T47D (cell line): ENCODE measurements around the gene SPAG5.
A peak's percentile ranks its signal among the peaks of the same experiment; 100 is the strongest.
"Not testable (repeated sequence)": the region's sequence is repeated elsewhere in the genome, so short reads cannot be mapped to it uniquely, and the experiment has no call there.

Experiments
- DNase-seq, 2 experiments: peaks; one replicate each; pipeline versions ENCODE4 v3.0.0 to v3.0.0-alpha.2; 2011 to 2012; ENCODE audit warnings: low read depth in 1 of 2, low spot score in 1 of 2
- JUND ChIP-seq: IDR thresholded peaks from 2 replicates; pipeline ENCODE4 v1.6.1; 2012; ENCODE audit warnings: low read depth
- in situ Hi-C: cut with HindIII; loops from 2 replicates; pipeline ENCODE4 v1.10.0; 2016; ENCODE audit warnings: low sequenced_read_pairs, low pct_unique_long_range_greater_than_20kb

The SPAG5 gene

GRCh38 chr17:28592260-28592659 is 6.6 kb downstream of the SPAG5 start:
- TF ChIP-seq JUND, result no peak
- in situ Hi-C loops, result no loop called here
- DNase-seq, result no peak

- TF ChIP-seq JUND, result no peak
- DNase-seq, result no peak
- in situ Hi-C loops, result no loop called here
These were observed 13.0 kb downstream of the SPAG5 start for GRCh38 chr17:28585851-28586250.

GRCh38 chr17:28584434-28584833 is 14.4 kb downstream of the SPAG5 start:
- no peak for TF ChIP-seq JUND
- in situ Hi-C loops, result no loop called here
- DNase-seq, result no peak

- in situ Hi-C loops, result no loop called here
- TF ChIP-seq JUND, result no peak
- no peak for DNase-seq
These were observed 16.3 kb downstream of the SPAG5 start for GRCh38 chr17:28582513-28582912.

GRCh38 chr17:28580959-28581358 is 17.9 kb downstream of the SPAG5 start:
- in situ Hi-C loops, result no loop called here
- TF ChIP-seq JUND, result no peak
- DNase-seq, result no peak

GRCh38 chr17:28579526-28579925 is 19.3 kb downstream of the SPAG5 start:
- in situ Hi-C loops, result no loop called here
- TF ChIP-seq JUND, result no peak
- DNase-seq, result no peak

GRCh38 chr17:28578246-28579195 is 20.3 kb downstream of the SPAG5 start:
- in situ Hi-C loops, result no loop called here
- TF ChIP-seq JUND, result no peak

GRCh38 chr17:28577466-28577824 is 21.4 kb downstream of the SPAG5 start:
- no peak for DNase-seq
- in situ Hi-C loops, result no loop called here
- no peak for TF ChIP-seq JUND

More at GRCh38 chr17:28578246-28579195, 20.3 kb downstream of the SPAG5 start:
- DNase-seq, result no peak

GRCh38 chr17:28576758-28577465 is 21.9 kb downstream of the SPAG5 start, which contains the start of gene ALDOC:
ALDOC (minus strand) TSS chr17:28576895; CDS start chr17:28575532, 1,363 bp downstream.
- no peak for TF ChIP-seq JUND
- in situ Hi-C loops, result no loop called here
- DNase-seq, result peak; percentile 97 to 98

- not testable (repeated sequence) for DNase-seq
These were observed 22.8 kb downstream of the SPAG5 start for GRCh38 chr17:28576016-28576415.

GRCh38 chr17:28575126-28575795 is 23.6 kb downstream of the SPAG5 start:
- in situ Hi-C loops, result no loop called here
- TF ChIP-seq JUND, result no peak
- no peak for DNase-seq

More at GRCh38 chr17:28576016-28576415, 22.8 kb downstream of the SPAG5 start:
- in situ Hi-C loops, result not testable (repeated sequence)

GRCh38 chr17:28574526-28574925 is 24.3 kb downstream of the SPAG5 start:
- TF ChIP-seq JUND, result no peak
- peak in 1 of 2 experiments; percentile 41 for DNase-seq
- in situ Hi-C loops, result no loop called here
